Measurements from ENCODE around the gene PLEKHG1.

DNA sequence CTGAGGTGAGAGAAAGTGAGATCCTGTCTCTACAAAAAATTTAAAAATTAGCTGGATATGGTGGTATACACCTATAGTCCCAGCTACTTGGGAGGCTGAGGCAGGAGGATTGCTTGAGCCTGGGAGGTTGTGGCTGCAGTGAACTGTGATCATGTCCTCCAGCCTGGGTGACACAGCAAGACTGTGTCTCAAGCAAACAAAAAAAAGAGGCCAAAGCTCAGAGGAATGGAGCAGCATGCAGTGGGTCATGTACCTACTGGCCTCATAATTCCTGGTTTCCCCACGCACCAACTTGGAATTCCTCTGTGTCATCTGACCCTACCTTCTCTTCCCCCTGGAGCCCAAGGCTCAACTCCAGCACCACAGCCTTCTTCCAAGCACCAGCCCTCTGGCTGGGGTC is 15.1 kb upstream of the PLEKHG1 start:
- TF ChIP-seq CTCF (IDR thresholded peaks at IDR 0.05; ENCODE audit: poor library complexity) (no peak), EZH2phosphoT487 (IDR thresholded peaks at IDR 0.05; ENCODE audit: low read depth, severe bottlenecking, unreplicated experiment) (no peak), EZH2 (IDR thresholded peaks at IDR 0.05; ENCODE audit: borderline replicate concordance) (no peak)
